Smooth muscle cell (in vitro differentiated cells): ENCODE data around the gene ZFYVE21. TPM values are rescaled to one million over a fixed set of nuclear protein-coding genes. Genes with fewer than 3 reads are reported as not detected.
A peak's percentile ranks its signal among the peaks of the same experiment; 100 is the strongest.

Experiments used
- DNase-seq: peaks from one replicate; lab custom pipeline; 2025; ENCODE audit not compliant: unreplicated experiment; lab: John Stamatoyannopoulos, UW
- H2AFZ ChIP-seq: fragments of 200-600 bp; sonication (generic); 2 replicates; pipeline ENCODE4 v1.6.0; 2016; ENCODE audit warnings: antibody characterized with exemption, low read depth, mild to moderate bottlenecking
- H3F3A ChIP-seq: fragments of 200-600 bp; sonication (generic); 2 replicates; pipeline ENCODE4 v1.6.0; 2017; ENCODE audit warnings: antibody characterized with exemption, low read depth
- H3K27ac ChIP-seq: fragments of 200-600 bp; sonication (generic); 2 replicates; pipeline ENCODE4 v1.5.1; 2016; ENCODE audit warnings: low read depth, mild to moderate bottlenecking
- H3K27me3 ChIP-seq: fragments of 200-600 bp; sonication (generic); 2 replicates; pipeline ENCODE4 v1.6.1; 2016; ENCODE audit warnings: low read depth, mild to moderate bottlenecking
- H3K36me3 ChIP-seq: fragments of 200-600 bp; sonication (generic); 2 replicates; pipeline ENCODE4 v1.5.1; 2016; ENCODE audit warnings: low read depth
- H3K4me1 ChIP-seq: fragments of 200-600 bp; sonication (generic); 2 replicates; pipeline ENCODE4 v1.5.1; 2016; ENCODE audit warnings: low read depth
- H3K4me2 ChIP-seq: fragments of 200-600 bp; sonication (generic); 2 replicates; pipeline ENCODE4 v1.6.0; 2016; ENCODE audit warnings: mild to moderate bottlenecking
- H3K4me3 ChIP-seq: fragments of 200-600 bp; sonication (generic); 2 replicates; pipeline ENCODE4 v1.5.1; 2016; ENCODE audit warnings: mild to moderate bottlenecking
- H3K79me2 ChIP-seq: fragments of 200-600 bp; sonication (generic); 2 replicates; pipeline ENCODE4 v1.6.0; 2016; ENCODE audit warnings: low read depth, mild to moderate bottlenecking
- H3K9ac ChIP-seq: fragments of 200-600 bp; sonication (generic); 2 replicates; pipeline ENCODE4 v1.6.0; 2016; ENCODE audit warnings: low read depth
- H3K9me3 ChIP-seq: fragments of 200-600 bp; sonication (generic); replicated peaks from 2 replicates; pipeline ENCODE4 v1.5.1; 2016; ENCODE audit warnings: low read depth
- H4K20me1 ChIP-seq: fragments of 200-600 bp; sonication (generic); 2 replicates; pipeline ENCODE4 v1.6.0; 2016; ENCODE audit warnings: low read depth
- WGBS: methylation state at CpG from one replicate; pipeline ENCODE4 v1.1.7; 2016; ENCODE audit warnings: low lambda C conversion rate; 5-methylcytosine and 5-hydroxymethylcytosine counted together
- polyA plus RNA-seq: library from polyadenylated mRNA; unstranded; fragments of >200 nt; fragmentation: Nextera tagmentation; extraction: Ambion mirVana; gene quantifications from 2 replicates; pipeline ENCODE4 v1.2.1, GENCODE V29; 2016
- total RNA-seq: library from RNA; depleted of rRNA; stranded (reverse); fragments of >200 nt; gene quantifications from 2 replicates; pipeline ENCODE4 v1.2.3, GENCODE V29; 2014
- TF ChIP-seq, protein P1 (sequence below): fragments of 200-600 bp; sonication (generic); IDR thresholded peaks from 2 replicates; pipeline ENCODE4 v1.5.1; 2017; ENCODE audit warnings: borderline replicate concordance, mild to moderate bottlenecking, antibody characterized with exemption; ENCODE audit not compliant: insufficient read depth, poor library complexity, severe bottlenecking

ZFYVE21 gene
- total and polyA plus RNA-seq, 2 experiments from 2014 or later = 33.9 to 41.5 TPM

DNA sequence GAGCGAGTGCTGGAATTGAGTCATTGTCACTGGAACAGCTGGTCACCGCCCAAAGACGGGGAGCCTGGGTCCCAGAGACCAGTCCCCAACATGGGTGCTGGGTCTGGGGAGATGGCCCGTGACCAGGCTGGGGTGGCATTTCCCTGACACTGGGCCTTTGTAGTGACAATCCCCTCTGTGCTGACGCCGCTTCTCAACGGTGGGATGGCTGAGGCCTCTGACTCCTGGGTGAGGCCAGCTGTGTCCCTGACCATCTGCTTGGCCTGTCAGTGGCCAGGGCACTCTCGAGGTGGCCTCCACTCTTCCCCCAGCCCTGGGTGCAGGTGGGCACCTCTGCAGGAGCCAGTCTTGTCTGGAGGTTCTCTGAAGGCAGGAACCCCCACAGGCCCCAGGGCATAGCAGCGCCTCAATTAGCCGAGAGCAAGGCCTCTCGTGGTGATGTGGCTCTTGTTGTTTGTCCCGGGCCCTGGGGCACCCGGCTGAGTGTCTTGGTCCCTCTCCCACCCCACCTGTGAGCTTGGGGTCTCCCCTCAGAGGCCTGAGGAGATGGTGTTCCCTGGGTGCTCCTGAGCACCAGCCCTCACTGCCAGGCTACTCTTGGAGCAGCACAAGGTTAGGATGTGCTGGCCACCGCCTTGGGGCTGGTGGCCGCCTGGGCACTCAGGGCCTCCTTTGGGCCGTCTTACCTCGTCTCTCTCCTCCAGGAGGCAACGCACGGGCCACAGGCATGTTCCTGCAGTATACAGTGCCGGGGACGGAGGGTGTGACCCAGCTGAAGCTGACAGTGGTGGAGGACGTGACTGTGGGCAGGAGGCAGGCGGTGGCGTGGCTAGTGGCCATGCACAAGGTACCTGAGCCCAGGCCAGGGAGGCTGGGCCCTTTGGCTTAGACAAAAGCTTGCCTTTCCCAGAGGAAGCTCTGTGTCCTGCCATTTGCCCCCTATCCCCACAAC lies 16.6 kb downstream of the ZFYVE21 start:
- H4K20me1 ChIP-seq = peaks cover 39% of the 10 kb centered on the region
- H3K4me2 ChIP-seq = no peak overlapping the region
- WGBS = 96% methylated on average over 24 of the region's 24 CpGs
- no peak overlapping the region for H3K4me3 ChIP-seq
- H2AFZ ChIP-seq = no peak overlapping the region
- no peaks in the 10 kb centered on the region for H3K36me3 ChIP-seq
- H3K9ac ChIP-seq = no peak overlapping the region
- DNase-seq = no peak
- TF ChIP-seq, protein P1, sequence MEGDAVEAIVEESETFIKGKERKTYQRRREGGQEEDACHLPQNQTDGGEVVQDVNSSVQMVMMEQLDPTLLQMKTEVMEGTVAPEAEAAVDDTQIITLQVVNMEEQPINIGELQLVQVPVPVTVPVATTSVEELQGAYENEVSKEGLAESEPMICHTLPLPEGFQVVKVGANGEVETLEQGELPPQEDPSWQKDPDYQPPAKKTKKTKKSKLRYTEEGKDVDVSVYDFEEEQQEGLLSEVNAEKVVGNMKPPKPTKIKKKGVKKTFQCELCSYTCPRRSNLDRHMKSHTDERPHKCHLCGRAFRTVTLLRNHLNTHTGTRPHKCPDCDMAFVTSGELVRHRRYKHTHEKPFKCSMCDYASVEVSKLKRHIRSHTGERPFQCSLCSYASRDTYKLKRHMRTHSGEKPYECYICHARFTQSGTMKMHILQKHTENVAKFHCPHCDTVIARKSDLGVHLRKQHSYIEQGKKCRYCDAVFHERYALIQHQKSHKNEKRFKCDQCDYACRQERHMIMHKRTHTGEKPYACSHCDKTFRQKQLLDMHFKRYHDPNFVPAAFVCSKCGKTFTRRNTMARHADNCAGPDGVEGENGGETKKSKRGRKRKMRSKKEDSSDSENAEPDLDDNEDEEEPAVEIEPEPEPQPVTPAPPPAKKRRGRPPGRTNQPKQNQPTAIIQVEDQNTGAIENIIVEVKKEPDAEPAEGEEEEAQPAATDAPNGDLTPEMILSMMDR = no peak
- H3K9me3 ChIP-seq = no peaks in the 10 kb centered on the region
- H3F3A ChIP-seq = no peaks in the 10 kb centered on the region
- H3K4me1 ChIP-seq = no peaks in the 10 kb centered on the region
- H3K27me3 ChIP-seq = no peaks in the 10 kb centered on the region
- peak overlapping the region; percentile 67 for H3K27ac ChIP-seq
- peaks cover 6% of the 10 kb centered on the region for H3K79me2 ChIP-seq

DNA sequence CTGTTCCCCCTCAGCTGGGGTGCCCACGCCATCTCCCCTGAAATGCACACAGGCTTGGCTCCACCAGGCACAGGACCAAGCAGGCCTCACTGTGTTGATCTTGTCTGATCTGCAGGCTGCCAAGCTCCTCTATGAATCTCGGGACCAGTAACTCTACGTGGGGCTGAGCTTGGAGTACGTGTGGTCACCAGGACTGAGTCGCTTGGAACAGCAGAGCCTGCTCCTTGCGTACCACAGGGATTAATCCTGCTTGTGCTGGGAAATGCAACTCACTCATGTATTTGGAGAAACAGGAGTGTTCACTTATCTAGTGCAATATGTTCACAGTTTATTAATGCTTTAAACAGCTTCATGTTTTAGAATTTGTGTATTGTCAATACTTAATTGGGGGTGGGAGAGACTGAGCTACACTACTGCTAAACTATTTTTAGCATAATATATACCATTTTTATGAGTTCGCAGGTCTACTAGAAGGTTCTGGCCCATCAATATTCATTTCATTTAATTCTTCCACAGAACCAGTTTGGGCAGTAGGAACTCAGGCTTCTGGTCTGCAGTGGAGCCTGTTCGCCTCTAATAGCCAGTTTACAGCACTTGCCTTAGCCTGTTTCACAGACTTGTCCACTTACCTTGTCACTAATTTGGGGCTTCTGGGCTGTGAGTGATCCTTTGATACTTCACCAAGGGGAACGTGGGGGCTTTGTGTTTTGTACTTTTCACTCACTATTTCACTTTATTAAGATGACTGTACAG lies 17.4 kb downstream of the ZFYVE21 start:
- Histone ChIP-seq H3K27ac (peak overlapping the region; percentile 67), H4K20me1 (peaks cover 31% of the 10 kb centered on the region), H3K4me2 (no peak overlapping the region), H3K4me3 (no peak overlapping the region), H3K4me1 (no peaks in the 10 kb centered on the region), H3F3A (no peaks in the 10 kb centered on the region), H3K9me3 (no peaks in the 10 kb centered on the region), H3K27me3 (no peaks in the 10 kb centered on the region), H3K36me3 (no peaks in the 10 kb centered on the region), H3K79me2 (peaks cover 6% of the 10 kb centered on the region), H2AFZ (no peak overlapping the region), H3K9ac (no peak overlapping the region)
- DNase-seq = no peak
- WGBS = 61% methylated on average over 9 of the region's 9 CpGs
- TF ChIP-seq, protein P1 = no peak

DNA sequence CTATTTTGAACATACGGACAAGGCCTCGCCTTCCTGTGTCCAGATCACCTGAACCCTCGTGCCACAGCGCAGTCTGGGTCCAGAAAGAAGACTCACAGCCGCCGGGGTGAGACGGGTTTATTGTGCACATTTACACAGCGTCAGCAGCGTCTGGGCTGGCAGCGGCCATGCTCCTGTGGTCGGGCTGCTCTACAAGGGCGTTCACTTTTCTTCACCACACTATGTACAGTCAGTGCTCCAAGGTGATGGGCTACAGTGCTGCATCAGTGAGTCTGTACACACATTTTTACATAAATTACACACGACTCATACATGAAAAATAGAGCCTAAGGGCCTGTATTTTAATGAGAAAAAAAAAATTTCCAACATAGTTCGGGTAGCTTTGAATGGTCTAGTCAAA lies 18.0 kb downstream of the ZFYVE21 start:
- peak overlapping the region; percentile 67 for H3K27ac ChIP-seq

More for the DNA sequence above, 18.0 kb downstream of the ZFYVE21 start:
- Histone ChIP-seq H3K4me1 (no peaks in the 10 kb centered on the region), H3K9me3 (no peaks in the 10 kb centered on the region), H2AFZ (no peak overlapping the region), H3K79me2 (peaks cover 6% of the 10 kb centered on the region), H3K4me3 (no peak overlapping the region), H3K36me3 (no peaks in the 10 kb centered on the region), H3K9ac (no peak overlapping the region), H4K20me1 (peaks cover 26% of the 10 kb centered on the region), H3K27me3 (no peaks in the 10 kb centered on the region), H3K4me2 (no peak overlapping the region), H3F3A (no peaks in the 10 kb centered on the region)
- DNase-seq = no peak
- WGBS = 74% methylated on average over 14 of the region's 14 CpGs
- TF ChIP-seq, protein P1 = no peak
